DND-41 (cell line): Measurements from ENCODE around the gene TCP11L1.

Source experiments
- CTCF ChIP-seq: IDR thresholded peaks from 2 replicates; pipeline ENCODE4 v1.5.1; 2012; ENCODE audit warnings: borderline replicate concordance, low read length, moderate library complexity, mild to moderate bottlenecking; ENCODE audit not compliant: poor library complexity, severe bottlenecking; ENCODE audit errors: extremely low read depth
- EZH2 ChIP-seq: IDR thresholded peaks from 3 replicates; pipeline ENCODE4 v1.6.1; 2012; ENCODE audit warnings: borderline replicate concordance, low read depth, mild to moderate bottlenecking, moderate library complexity, low read length, inconsistent platforms; ENCODE audit not compliant: severe bottlenecking

GRCh38 chr11:33025339-33025722 is 14.0 kb upstream of the TCP11L1 start:
- no peak for TF ChIP-seq CTCF
- no peak for TF ChIP-seq EZH2
